ENCODE data around the gene MOB3A. TPM values are rescaled to one million over a fixed set of nuclear protein-coding genes. Genes with fewer than 3 reads are reported as not detected.
A peak's percentile ranks its signal among the peaks of the same experiment; 100 is the strongest.

The MOB3A gene
- total RNA-seq, 2 experiments from 2014 or later = 96.4 to 97.3 TPM

DNA sequence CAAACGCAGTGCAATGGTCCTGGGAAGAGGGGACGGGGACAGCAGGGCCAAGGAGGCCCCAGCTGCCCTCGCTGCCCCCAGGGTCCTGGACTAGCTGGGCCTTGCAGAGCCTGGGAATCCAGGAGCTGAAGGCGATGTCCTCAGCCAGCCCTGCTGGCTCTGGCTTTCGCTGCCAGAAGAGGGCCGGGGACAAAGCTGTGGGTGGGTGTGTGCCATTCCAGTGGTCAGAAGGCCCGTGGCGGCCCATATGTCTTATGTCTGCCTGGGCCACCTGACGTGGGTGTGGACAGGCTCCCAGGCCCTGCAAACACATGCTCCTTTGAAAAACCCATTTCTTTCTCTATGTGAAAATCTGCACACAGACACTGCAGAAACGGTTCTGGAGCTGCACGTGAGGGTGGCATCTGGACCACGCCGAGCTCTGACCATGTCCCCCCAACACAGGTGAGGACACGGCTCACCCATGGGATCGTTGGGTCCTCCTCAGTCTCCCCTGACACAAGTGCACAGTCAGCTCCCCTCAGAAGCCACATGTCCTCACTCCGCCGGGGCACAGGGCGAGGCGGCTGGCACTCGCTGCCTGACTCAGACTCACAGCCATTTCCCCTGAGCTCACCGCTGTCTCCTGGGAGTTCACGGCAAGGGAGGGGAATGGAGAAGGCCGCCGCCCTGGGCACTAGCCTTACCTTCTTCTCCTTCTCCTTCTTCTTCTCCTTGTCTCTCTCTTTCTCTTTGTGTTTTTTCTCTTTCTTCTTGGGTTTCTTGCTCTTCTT, 17.5 kb upstream of the MOB3A start:
- intact Hi-C loops (cut with DNase I, micrococcal nuclease) = no loop called here
- Mint-ChIP-seq H3K4me1 (ENCODE audit: low read depth) (no peaks in the 10 kb centered on the region), H3K9me3 (no peaks in the 10 kb centered on the region), H3K36me3 (ENCODE audit: low read depth) (peaks cover 58% of the 10 kb centered on the region), H3K27ac (no peak overlapping the region), H3K27me3 (no peaks in the 10 kb centered on the region), H3K4me3 (no peak overlapping the region)
- H3K4me1 ChIP-seq (ENCODE audit: insufficient read depth, low read length) = peaks cover 11% of the 10 kb centered on the region
- no peak overlapping the region for H3K27ac ChIP-seq (ENCODE audit: low read depth in 1 of 2, low read length in 2 of 2)
- ChIA-PET POLR2A (no interaction called here), CTCF (no interaction called here)
- no peak overlapping the region for H3K4me3 ChIP-seq (ENCODE audit: low read length)
- peaks cover 96% of the 10 kb centered on the region for H3K36me3 ChIP-seq (ENCODE audit: insufficient read depth, low read length)
- TF ChIP-seq, protein P1, sequence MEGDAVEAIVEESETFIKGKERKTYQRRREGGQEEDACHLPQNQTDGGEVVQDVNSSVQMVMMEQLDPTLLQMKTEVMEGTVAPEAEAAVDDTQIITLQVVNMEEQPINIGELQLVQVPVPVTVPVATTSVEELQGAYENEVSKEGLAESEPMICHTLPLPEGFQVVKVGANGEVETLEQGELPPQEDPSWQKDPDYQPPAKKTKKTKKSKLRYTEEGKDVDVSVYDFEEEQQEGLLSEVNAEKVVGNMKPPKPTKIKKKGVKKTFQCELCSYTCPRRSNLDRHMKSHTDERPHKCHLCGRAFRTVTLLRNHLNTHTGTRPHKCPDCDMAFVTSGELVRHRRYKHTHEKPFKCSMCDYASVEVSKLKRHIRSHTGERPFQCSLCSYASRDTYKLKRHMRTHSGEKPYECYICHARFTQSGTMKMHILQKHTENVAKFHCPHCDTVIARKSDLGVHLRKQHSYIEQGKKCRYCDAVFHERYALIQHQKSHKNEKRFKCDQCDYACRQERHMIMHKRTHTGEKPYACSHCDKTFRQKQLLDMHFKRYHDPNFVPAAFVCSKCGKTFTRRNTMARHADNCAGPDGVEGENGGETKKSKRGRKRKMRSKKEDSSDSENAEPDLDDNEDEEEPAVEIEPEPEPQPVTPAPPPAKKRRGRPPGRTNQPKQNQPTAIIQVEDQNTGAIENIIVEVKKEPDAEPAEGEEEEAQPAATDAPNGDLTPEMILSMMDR (IDR thresholded peaks at IDR 0.05) = no peak
- no peaks in the 10 kb centered on the region for H3K9me3 ChIP-seq (ENCODE audit: control insufficient read depth in 1 of 2, insufficient read depth in 1 of 2, low read length in 2 of 2)
- ATAC-seq (ENCODE audit: poor library complexity) (no peak), DNase-seq (no peak)
- H3K27me3 ChIP-seq (ENCODE audit: control insufficient read depth in 1 of 2, insufficient read depth in 2 of 2, low read length in 2 of 2) = no peaks in the 10 kb centered on the region

DNA sequence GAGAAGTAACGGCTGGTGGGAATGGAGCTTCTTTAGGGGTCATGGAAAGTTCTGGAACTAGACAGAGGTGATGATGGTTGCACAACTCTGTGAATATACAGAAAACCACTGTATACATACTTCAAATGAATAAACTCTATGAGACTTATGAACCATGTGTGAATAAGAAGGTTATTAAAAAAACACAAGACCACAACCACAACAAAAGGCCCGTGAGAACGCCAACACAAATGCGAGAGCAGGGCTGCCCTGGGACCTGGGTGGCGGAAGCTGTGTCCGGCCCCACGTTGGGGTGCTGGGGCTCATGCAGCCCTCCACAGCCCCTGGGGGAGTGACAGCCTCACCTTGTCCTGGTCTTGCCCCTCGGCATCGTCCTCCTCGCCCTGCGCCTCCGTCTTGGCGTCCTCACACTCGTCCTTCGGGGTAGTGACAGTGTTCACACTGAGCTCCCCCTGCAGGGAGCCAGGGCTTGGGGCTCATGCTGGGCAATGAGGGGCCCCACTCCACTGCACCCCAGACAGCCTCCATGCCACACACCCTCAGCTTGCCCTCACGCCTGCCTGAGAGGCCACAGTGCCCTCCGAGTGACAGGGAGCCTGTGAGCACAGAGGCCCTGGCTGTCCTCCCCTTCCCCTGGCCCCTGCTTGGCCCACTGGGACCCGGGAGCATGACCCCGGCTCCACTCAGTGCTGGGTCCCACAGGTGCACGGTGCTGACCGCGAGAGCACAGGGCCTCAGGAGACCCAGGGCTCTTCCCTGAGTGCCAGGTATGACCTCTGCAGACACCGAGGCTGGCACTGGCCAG, 16.6 kb upstream of the MOB3A start:
- no peak overlapping the region for H3K4me3 Mint-ChIP-seq
- ATAC-seq (ENCODE audit: poor library complexity) (peak; percentile 14), DNase-seq (peak in 1 of 14 experiments; percentile 39)
- no peaks in the 10 kb centered on the region for H3K27me3 Mint-ChIP-seq
- Histone ChIP-seq H3K36me3 (ENCODE audit: insufficient read depth, low read length) (peaks cover 97% of the 10 kb centered on the region), H3K27me3 (ENCODE audit: control insufficient read depth in 1 of 2, insufficient read depth in 2 of 2, low read length in 2 of 2) (no peaks in the 10 kb centered on the region), H3K9me3 (ENCODE audit: control insufficient read depth in 1 of 2, insufficient read depth in 1 of 2, low read length in 2 of 2) (no peaks in the 10 kb centered on the region), H3K27ac (ENCODE audit: low read depth in 1 of 2, low read length in 2 of 2) (no peak overlapping the region), H3K4me1 (ENCODE audit: insufficient read depth, low read length) (peaks cover 11% of the 10 kb centered on the region), H3K4me3 (ENCODE audit: low read length) (no peak overlapping the region)
- intact Hi-C loops (cut with DNase I, micrococcal nuclease) = no loop called here
- TF ChIP-seq, protein P1 (IDR thresholded peaks at IDR 0.05) = no peak
- H3K27ac Mint-ChIP-seq = no peak overlapping the region
- ChIA-PET CTCF (no interaction called here), POLR2A (no interaction called here)
- H3K4me1 Mint-ChIP-seq (ENCODE audit: low read depth) = no peaks in the 10 kb centered on the region
- H3K9me3 Mint-ChIP-seq = no peaks in the 10 kb centered on the region
- H3K36me3 Mint-ChIP-seq (ENCODE audit: low read depth) = peaks cover 57% of the 10 kb centered on the region

DNA sequence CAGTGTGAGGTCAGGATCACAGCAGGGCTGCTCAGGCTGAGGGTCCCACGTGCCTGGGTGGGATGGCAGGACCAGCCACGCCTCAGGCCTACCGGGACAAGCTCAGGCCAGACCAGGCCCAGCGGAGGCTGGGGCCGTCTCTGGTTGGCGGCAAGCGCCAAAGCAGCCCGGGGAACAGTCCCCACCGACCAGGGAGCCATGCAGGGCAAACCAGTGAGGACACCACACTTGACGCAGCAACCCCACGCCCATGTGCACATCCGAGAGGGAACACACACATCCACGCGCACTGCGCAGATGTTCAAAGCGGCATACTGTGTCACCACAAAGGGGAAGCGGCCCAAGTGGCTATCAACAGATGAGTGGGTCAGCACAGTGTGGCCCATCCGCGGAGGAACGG, 15.8 kb upstream of the MOB3A start:
- H3K4me1 ChIP-seq (ENCODE audit: insufficient read depth, low read length) = peaks cover 11% of the 10 kb centered on the region
- ATAC-seq (ENCODE audit: poor library complexity) (no peak), DNase-seq (no peak)
- no peaks in the 10 kb centered on the region for H3K4me1 Mint-ChIP-seq (ENCODE audit: low read depth)
- H3K9me3 Mint-ChIP-seq = no peaks in the 10 kb centered on the region
- ChIA-PET POLR2A (no interaction called here), CTCF (no interaction called here)
- intact Hi-C loops (cut with DNase I, micrococcal nuclease) = no loop called here
- TF ChIP-seq, protein P1 (IDR thresholded peaks at IDR 0.05) = no peak
- H3K27ac Mint-ChIP-seq = no peak overlapping the region
- H3K27me3 Mint-ChIP-seq = no peaks in the 10 kb centered on the region
- no peak overlapping the region for H3K4me3 ChIP-seq (ENCODE audit: low read length)
- H3K27ac ChIP-seq (ENCODE audit: low read depth in 1 of 2, low read length in 2 of 2) = no peak overlapping the region
- no peaks in the 10 kb centered on the region for H3K9me3 ChIP-seq (ENCODE audit: control insufficient read depth in 1 of 2, insufficient read depth in 1 of 2, low read length in 2 of 2)
- no peaks in the 10 kb centered on the region for H3K27me3 ChIP-seq (ENCODE audit: control insufficient read depth in 1 of 2, insufficient read depth in 2 of 2, low read length in 2 of 2)
- no peak overlapping the region for H3K4me3 Mint-ChIP-seq
- peaks cover 63% of the 10 kb centered on the region for H3K36me3 Mint-ChIP-seq (ENCODE audit: low read depth)
- peaks cover 92% of the 10 kb centered on the region for H3K36me3 ChIP-seq (ENCODE audit: insufficient read depth, low read length)
